WI38 (cell line): ENCODE data around the gene OXTR.

ENCODE experiments used
- H3K4me3 ChIP-seq: 2 replicates; pipeline ENCODE4 v1.5.1; 2011; ENCODE audit warnings: low read depth, mild to moderate bottlenecking, control low read depth, low read length
- CTCF ChIP-seq: IDR thresholded peaks from 2 replicates; pipeline ENCODE4 v1.5.1; 2012; ENCODE audit warnings: low read depth, mild to moderate bottlenecking, control low read depth, low read length

Gene OXTR

GRCh38 chr3:8769088-8769822 lies at the start of gene OXTR:
Gene OXTR (minus strand): TSS chr3:8769613. CDS start chr3:8768187, 1,426 bp downstream.
- H3K4me3 ChIP-seq: peak within 1 kb of the TSS; percentile 81
- TF ChIP-seq CTCF: peak; percentile 98

- no peak for TF ChIP-seq CTCF
- H3K4me3 ChIP-seq: no peak overlapping the region
Measured at GRCh38 chr3:8817486-8817885, 48.1 kb upstream of the OXTR start.

GRCh38 chr3:8816106-8816505 lies 46.7 kb upstream of the OXTR start:
- H3K4me3 ChIP-seq: no peak overlapping the region
- no peak for TF ChIP-seq CTCF

- no peak overlapping the region for H3K4me3 ChIP-seq
- TF ChIP-seq CTCF: no peak
Measured at GRCh38 chr3:8813411-8813810, 44.0 kb upstream of the OXTR start.

- TF ChIP-seq CTCF: no peak
- no peak overlapping the region for H3K4me3 ChIP-seq
Measured at GRCh38 chr3:8810561-8810960, 41.1 kb upstream of the OXTR start.

- H3K4me3 ChIP-seq: no peak overlapping the region
- no peak for TF ChIP-seq CTCF
Measured at GRCh38 chr3:8805774-8806173, 36.4 kb upstream of the OXTR start.

GRCh38 chr3:8802256-8802655 lies 32.8 kb upstream of the OXTR start:
- TF ChIP-seq CTCF: no peak
- H3K4me3 ChIP-seq: no peak overlapping the region
